ENCODE data around the gene HEXD. TPM values are rescaled to one million over a fixed set of nuclear protein-coding genes. Genes with fewer than 3 reads are reported as not detected.

The HEXD gene
- total RNA-seq, 1 experiment from 2014 or later = 16.2 TPM

- H3K27ac Mint-ChIP-seq (ENCODE audit: low read depth, unreplicated experiment) = no peak overlapping the region
- DNase-seq (ENCODE audit: unreplicated experiment) = no peak
- no TSS peak for BruUV-seq (replicated peaks)
- ChIA-PET CTCF (interaction anchor here (0.6 to 1.9 kb wide), 3 partner anchors 9 to 165 kb away, joined by 3 to 7 read pairs (median 3); no protein-coding TSS in a partner anchor), POLR2A (interaction anchor here (0.7 to 1.6 kb wide), 4 partner anchors 11 to 51 kb away, joined by 4 to 11 read pairs (median 5); partner anchors contain the start of gene SECTM1)
- H3K4me1 Mint-ChIP-seq (ENCODE audit: insufficient read depth, unreplicated experiment) = peaks cover 15% of the 10 kb centered on the region
- H3K4me3 Mint-ChIP-seq (ENCODE audit: unreplicated experiment) = no peak overlapping the region
- no peak for TF ChIP-seq CTCF (IDR thresholded peaks at IDR 0.05; ENCODE audit: unreplicated experiment)
- intact Hi-C loops (cut with micrococcal nuclease) = loop anchor here (10.0 kb wide), 1 partner anchor 169 kb away; no protein-coding TSS in a partner anchor
- H3K9me3 Mint-ChIP-seq (ENCODE audit: unreplicated experiment) = no peaks in the 10 kb centered on the region
- H3K27me3 Mint-ChIP-seq (ENCODE audit: insufficient read depth, unreplicated experiment) = peaks cover 23% of the 10 kb centered on the region
- H3K36me3 Mint-ChIP-seq (ENCODE audit: insufficient read depth, unreplicated experiment) = no peaks in the 10 kb centered on the region
Measured at GRCh38 chr17:82385559-82386254, 32.4 kb upstream of the HEXD start.

GRCh38 chr17:82386255-82386831 is 31.8 kb upstream of the HEXD start:
- CTCF ChIA-PET = no interaction called here

GRCh38 chr17:82386881-82387704 is 31.1 kb upstream of the HEXD start:
- no peak for DNase-seq (ENCODE audit: unreplicated experiment)
- H3K36me3 Mint-ChIP-seq (ENCODE audit: insufficient read depth, unreplicated experiment) = no peaks in the 10 kb centered on the region
- no peaks in the 10 kb centered on the region for H3K9me3 Mint-ChIP-seq (ENCODE audit: unreplicated experiment)
- H3K27me3 Mint-ChIP-seq (ENCODE audit: insufficient read depth, unreplicated experiment) = peaks cover 12% of the 10 kb centered on the region
- no peak overlapping the region for H3K27ac Mint-ChIP-seq (ENCODE audit: low read depth, unreplicated experiment)
- CTCF ChIA-PET = interaction anchor here (0.5 kb wide), 1 partner anchor 190 kb away, joined by 3 read pairs; no protein-coding TSS in a partner anchor
- POLR2A ChIA-PET = interaction anchor here (0.6 kb wide), 1 partner anchor 150 kb away, joined by 3 read pairs; no protein-coding TSS in a partner anchor
- peaks cover 9% of the 10 kb centered on the region for H3K4me1 Mint-ChIP-seq (ENCODE audit: insufficient read depth, unreplicated experiment)
- no peak for TF ChIP-seq CTCF (IDR thresholded peaks at IDR 0.05; ENCODE audit: unreplicated experiment)
- BruUV-seq (replicated peaks) = no TSS peak
- H3K4me3 Mint-ChIP-seq (ENCODE audit: unreplicated experiment) = no peak overlapping the region
- intact Hi-C loops (cut with micrococcal nuclease) = loop anchor here (10.0 kb wide), 1 partner anchor 168 kb away; no protein-coding TSS in a partner anchor

More at GRCh38 chr17:82386255-82386831, 31.8 kb upstream of the HEXD start:
- Mint-ChIP-seq H3K36me3 (ENCODE audit: insufficient read depth, unreplicated experiment) (no peaks in the 10 kb centered on the region), H3K27ac (ENCODE audit: low read depth, unreplicated experiment) (no peak overlapping the region), H3K9me3 (ENCODE audit: unreplicated experiment) (no peaks in the 10 kb centered on the region), H3K4me3 (ENCODE audit: unreplicated experiment) (no peak overlapping the region), H3K27me3 (ENCODE audit: insufficient read depth, unreplicated experiment) (peaks cover 16% of the 10 kb centered on the region), H3K4me1 (ENCODE audit: insufficient read depth, unreplicated experiment) (peaks cover 10% of the 10 kb centered on the region)
- no TSS peak for BruUV-seq (replicated peaks)
- TF ChIP-seq CTCF (IDR thresholded peaks at IDR 0.05; ENCODE audit: unreplicated experiment) = no peak
- POLR2A ChIA-PET = interaction anchor here (0.7 kb wide), 1 partner anchor 10 kb away, joined by 4 read pairs; no protein-coding TSS in a partner anchor
- DNase-seq (ENCODE audit: unreplicated experiment) = no peak
- intact Hi-C loops (cut with micrococcal nuclease) = loop anchor here (10.0 kb wide), 1 partner anchor 168 kb away; no protein-coding TSS in a partner anchor
